Activated naive CD8-positive, alpha-beta T cell treated with anti-CD3 and anti-CD28 coated beads for 36 hours (primary cell): ENCODE measurements around the gene AGO4. TPM values are rescaled to one million over a fixed set of nuclear protein-coding genes. Genes with fewer than 3 reads are reported as not detected.

Experiments used
- DNase-seq: peaks from one replicate; pipeline ENCODE4 v3.0.0; 2021
- H3K27ac Mint-ChIP-seq: one replicate; pipeline ENCODE4 v1.8.0; 2022; ENCODE audit warnings: mild to moderate bottlenecking, moderate library complexity, mixed read lengths
- H3K27me3 Mint-ChIP-seq: one replicate; pipeline ENCODE4 v1.8.0; 2022; ENCODE audit warnings: mild to moderate bottlenecking, mixed read lengths
- H3K36me3 Mint-ChIP-seq: one replicate; pipeline ENCODE4 v1.8.0; 2021; ENCODE audit warnings: mild to moderate bottlenecking, mixed read lengths
- H3K4me1 Mint-ChIP-seq: one replicate; pipeline ENCODE4 v1.8.0; 2021; ENCODE audit warnings: mixed read lengths
- H3K4me3 Mint-ChIP-seq: one replicate; pipeline ENCODE4 v1.8.0; 2022; ENCODE audit warnings: mild to moderate bottlenecking, moderate library complexity, mixed read lengths
- H3K9me3 Mint-ChIP-seq: one replicate; pipeline ENCODE4 v1.8.0; 2022; ENCODE audit warnings: mixed read lengths
- total RNA-seq, 2 experiments: library from RNA; stranded (reverse); gene quantifications; one replicate each; pipeline ENCODE4 v1.2.3, GENCODE V29; 2021

Gene AGO4
- total RNA-seq, 2 experiments from 2014 or later, result 2.1 to 3.0 TPM

GRCh38 chr1:35893051-35893879 lies 85.4 kb downstream of the AGO4 start:
- no peak overlapping the region for H3K4me3 Mint-ChIP-seq
- H3K27me3 Mint-ChIP-seq, result no peaks in the 10 kb centered on the region
- H3K4me1 Mint-ChIP-seq, result no peaks in the 10 kb centered on the region
- H3K36me3 Mint-ChIP-seq, result peaks cover 6% of the 10 kb centered on the region
- H3K27ac Mint-ChIP-seq, result no peak overlapping the region
- no peaks in the 10 kb centered on the region for H3K9me3 Mint-ChIP-seq
- DNase-seq, result no peak

- Mint-ChIP-seq H3K4me3 (no peak overlapping the region), H3K27ac (no peak overlapping the region), H3K9me3 (no peaks in the 10 kb centered on the region), H3K36me3 (peaks cover 6% of the 10 kb centered on the region), H3K4me1 (no peaks in the 10 kb centered on the region), H3K27me3 (no peaks in the 10 kb centered on the region)
- DNase-seq, result no peak
Observed at GRCh38 chr1:35894183-35894582, 86.4 kb downstream of the AGO4 start.

GRCh38 chr1:35894656-35895055 lies 86.8 kb downstream of the AGO4 start:
- H3K27ac Mint-ChIP-seq, result no peak overlapping the region
- no peaks in the 10 kb centered on the region for H3K27me3 Mint-ChIP-seq
- no peak for DNase-seq
- peaks cover 6% of the 10 kb centered on the region for H3K36me3 Mint-ChIP-seq
- H3K4me1 Mint-ChIP-seq, result no peaks in the 10 kb centered on the region
- H3K9me3 Mint-ChIP-seq, result no peaks in the 10 kb centered on the region
- no peak overlapping the region for H3K4me3 Mint-ChIP-seq

DNA sequence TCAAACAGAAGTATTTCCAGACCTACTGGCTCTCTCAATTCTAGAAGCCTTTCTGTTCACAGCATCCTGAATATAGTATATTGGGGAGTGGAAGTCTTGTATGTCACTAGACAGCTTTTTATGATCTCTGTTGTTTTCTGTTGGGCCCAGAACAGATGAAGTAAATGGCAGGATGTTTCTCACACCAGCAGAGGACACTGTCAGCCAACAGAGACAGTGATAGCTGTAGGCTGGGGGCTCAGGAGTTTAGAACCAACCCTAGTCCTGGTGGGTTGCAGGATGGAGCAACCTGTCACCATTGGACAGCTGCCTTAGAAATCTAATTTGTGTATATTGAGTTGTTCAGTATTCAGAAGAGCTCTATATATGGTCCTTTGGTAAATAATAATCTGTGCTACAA lies 92.1 kb downstream of the AGO4 start:
- Mint-ChIP-seq H3K4me1 (no peaks in the 10 kb centered on the region), H3K9me3 (no peaks in the 10 kb centered on the region), H3K4me3 (no peak overlapping the region), H3K27ac (no peak overlapping the region), H3K36me3 (peaks cover 12% of the 10 kb centered on the region), H3K27me3 (no peaks in the 10 kb centered on the region)
- no peak for DNase-seq

- H3K27me3 Mint-ChIP-seq, result no peaks in the 10 kb centered on the region
Observed at GRCh38 chr1:35901235-35901634, 93.4 kb downstream of the AGO4 start.

GRCh38 chr1:35902671-35903070 lies 94.9 kb downstream of the AGO4 start:
- Mint-ChIP-seq H3K36me3 (peaks cover 15% of the 10 kb centered on the region), H3K4me3 (no peak overlapping the region), H3K4me1 (no peaks in the 10 kb centered on the region), H3K9me3 (no peaks in the 10 kb centered on the region), H3K27ac (no peak overlapping the region), H3K27me3 (no peaks in the 10 kb centered on the region)
- no peak for DNase-seq

More at GRCh38 chr1:35901235-35901634, 93.4 kb downstream of the AGO4 start:
- H3K27ac Mint-ChIP-seq, result no peak overlapping the region
- no peaks in the 10 kb centered on the region for H3K4me1 Mint-ChIP-seq
- DNase-seq, result no peak
- H3K36me3 Mint-ChIP-seq, result peaks cover 13% of the 10 kb centered on the region
- no peaks in the 10 kb centered on the region for H3K9me3 Mint-ChIP-seq
- no peak overlapping the region for H3K4me3 Mint-ChIP-seq

Other genes with a start within 250 kb of the AGO4 start
- gene TFAP2E, start 234.7 kb upstream of the AGO4 start, total RNA-seq, result under 1 TPM; 0.27 to 0.32 TPM
- gene PSMB2, start 166.5 kb upstream of the AGO4 start, total RNA-seq, result 100 to 1,000 TPM; 107 to 111 TPM
- gene C1orf216, start 89.1 kb upstream of the AGO4 start, total RNA-seq, result 10 to 100 TPM; 14.7 to 15.1 TPM
- 10 to 100 TPM; 72.8 to 79.1 TPM for gene CLSPN, start 38.0 kb upstream of the AGO4 start, total RNA-seq
- gene AGO1, start 75.2 kb downstream of the AGO4 start, total RNA-seq, result 10 to 100 TPM; 40.4 to 40.8 TPM
- 10 to 100 TPM; 24.5 to 26.0 TPM for gene AGO3, start 123.1 kb downstream of the AGO4 start, total RNA-seq